Omental fat pad (tissue), 4 donors: ENCODE measurements around the gene TOE1. TPM values are rescaled to one million over a fixed set of nuclear protein-coding genes. Genes with fewer than 3 reads are reported as not detected.
"Not testable (repeated sequence)": the region's sequence is repeated elsewhere in the genome, so short reads cannot be mapped to it uniquely, and the experiment has no call there.

Experiments
- ATAC-seq: fragments of 150-250 bp; one replicate; pipeline ENCODE4 v1.9.1; 2016; ENCODE audit warnings: mild to moderate bottlenecking, moderate library complexity; ENCODE audit not compliant: low FRiP score
- DNase-seq: peaks from one replicate; pipeline ENCODE4 v3.0.0-alpha.2; 2019; ENCODE audit warnings: low spot score
- CTCF ChIP-seq, 3 donors: fragments of 450-650 bp; IDR thresholded peaks; one replicate each; pipeline ENCODE4 v1.5.1; 2016 to 2017; ENCODE audit warnings: antibody characterized with exemption in 3 of 3, mild to moderate bottlenecking in 3 of 3, moderate library complexity in 2 of 3
- total RNA-seq, 4 donors: library from RNA; depleted of rRNA; stranded (reverse); fragments of >200 nt; gene quantifications; one replicate each; pipeline ENCODE4 v1.1.0, GENCODE V29; 2016

The TOE1 gene
- 10 to 100 TPM in 1 of 4 donors, 1 to 10 TPM in 3; 6.1 to 14.3 (median 7.4) TPM for total RNA-seq

GRCh38 chr1:45339789-45340558 is at the start of gene TOE1, which contains the start of gene MUTYH:
Gene TOE1, plus strand, starts transcription at chr1:45340170. Its CDS starts 83 bp downstream, at chr1:45340253.
Gene MUTYH, minus strand, starts transcription at chr1:45340440. Its CDS starts 5,935 bp downstream, at chr1:45334505.
- DNase-seq (peak; percentile 57), ATAC-seq (peak; percentile 96)
- TF ChIP-seq CTCF (IDR thresholded peaks at IDR 0.05) = no peak

- ATAC-seq, DNase-seq: not testable (repeated sequence)
These were observed 49.0 kb upstream of the TOE1 start for GRCh38 chr1:45291002-45291401.

DNA sequence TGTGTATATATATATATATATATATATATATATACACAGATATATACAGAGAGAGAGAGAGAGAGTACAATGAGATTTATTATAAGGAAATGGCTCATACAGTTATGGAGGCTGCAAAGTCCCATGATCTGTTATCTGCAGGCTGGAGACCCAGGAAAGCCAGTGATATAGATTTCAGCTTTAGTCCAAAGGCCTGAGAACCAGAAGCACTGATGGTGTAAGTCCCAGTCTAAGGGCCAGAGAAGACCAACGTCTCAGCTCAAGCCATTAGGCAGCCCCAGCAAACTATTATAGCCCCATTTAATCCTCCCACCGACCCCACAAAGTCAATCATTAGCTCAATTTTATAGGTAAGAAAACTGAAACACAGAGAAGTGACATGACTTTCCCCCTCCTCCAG is 48.3 kb upstream of the TOE1 start:
- TF ChIP-seq CTCF (IDR thresholded peaks at IDR 0.05) = no peak
- ATAC-seq = no peak

DNA sequence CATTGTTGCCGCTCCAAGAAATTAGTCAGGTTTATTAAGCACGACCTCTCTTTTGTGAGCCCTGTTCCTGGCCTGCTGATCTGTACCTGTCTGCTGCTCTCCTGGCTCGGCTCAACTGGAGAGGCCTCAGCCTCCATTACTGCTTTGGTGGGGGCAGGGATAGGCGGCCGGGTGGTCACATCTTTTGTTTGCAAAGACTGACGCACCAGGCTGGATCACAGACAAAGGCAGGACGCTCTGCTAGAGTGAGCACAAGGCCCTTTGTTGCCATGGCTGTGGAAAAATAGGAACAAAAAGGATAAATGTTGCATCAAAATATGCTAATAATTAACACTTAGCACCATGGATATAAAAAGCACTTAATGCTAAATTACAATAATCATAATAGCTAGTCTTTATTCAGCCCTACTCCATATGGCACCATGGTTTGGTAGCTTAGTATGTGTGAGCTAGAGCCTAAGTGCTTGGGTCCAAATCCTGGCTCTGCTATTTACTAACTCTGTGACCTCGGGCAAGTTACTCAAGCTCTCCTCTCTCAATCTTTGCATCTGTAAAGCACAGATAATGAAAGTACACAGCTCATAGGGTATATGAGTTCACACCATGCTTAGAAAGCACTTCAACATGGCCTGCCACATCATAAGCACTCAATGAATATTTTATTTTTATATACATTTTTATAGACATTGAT is 42.2 kb upstream of the TOE1 start:
- ATAC-seq = no peak
- DNase-seq = no peak
- TF ChIP-seq CTCF (IDR thresholded peaks at IDR 0.05) = no peak

More for the DNA sequence above, 48.3 kb upstream of the TOE1 start:
- no peak for DNase-seq

GRCh38 chr1:45299296-45299695 is 40.7 kb upstream of the TOE1 start:
- DNase-seq (no peak), ATAC-seq (no peak)
- TF ChIP-seq CTCF (IDR thresholded peaks at IDR 0.05) = no peak

GRCh38 chr1:45299981-45300668 is 39.8 kb upstream of the TOE1 start:
- ATAC-seq (no peak), DNase-seq (no peak)
- TF ChIP-seq CTCF (IDR thresholded peaks at IDR 0.05) = no peak

DNA sequence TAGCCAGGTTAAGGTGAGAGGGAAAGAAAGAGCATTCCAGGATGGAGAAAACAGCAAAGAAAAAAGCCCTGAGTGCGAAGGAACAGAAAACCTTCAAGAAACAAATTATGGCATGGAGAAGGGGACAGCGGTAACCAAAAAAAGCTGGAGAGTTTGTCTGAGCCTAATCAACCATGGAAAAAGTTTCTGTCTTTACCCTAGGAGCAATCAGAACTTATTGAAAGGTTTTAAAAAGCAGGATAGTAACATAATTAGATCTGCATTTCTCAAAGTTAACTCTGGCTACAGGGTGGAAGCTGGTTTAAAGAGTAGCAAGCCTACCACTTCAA is 39.3 kb upstream of the TOE1 start:
- TF ChIP-seq CTCF (IDR thresholded peaks at IDR 0.05) = no peak
- no peak for ATAC-seq
- no peak for DNase-seq
